Duodenal mucosa (tissue), 2 donors: ENCODE results near the gene LMAN1L.

Experiments used
- H3K27ac ChIP-seq: one replicate; pipeline ENCODE4 v1.7.0; 2013; ENCODE audit warnings: low read depth, low read length
- H3K27me3 ChIP-seq, 2 donors: one replicate each; pipeline ENCODE4 v1.7.0; 2013; ENCODE audit warnings: low read length in 2 of 2, control low read depth in 1 of 2; ENCODE audit not compliant: insufficient read depth in 2 of 2, control insufficient read depth in 1 of 2
- H3K36me3 ChIP-seq, 2 donors: one replicate each; pipeline ENCODE4 v1.7.0; 2013; ENCODE audit warnings: low read length in 2 of 2, control low read depth in 1 of 2; ENCODE audit not compliant: insufficient read depth in 2 of 2, control insufficient read depth in 1 of 2
- H3K4me1 ChIP-seq, 2 donors: one replicate each; pipeline ENCODE4 v1.7.0; 2013; ENCODE audit warnings: low read length in 2 of 2, control low read depth in 1 of 2; ENCODE audit not compliant: insufficient read depth in 2 of 2, control insufficient read depth in 1 of 2
- H3K4me3 ChIP-seq, 2 donors: one replicate each; pipeline ENCODE4 v1.7.0; 2013; ENCODE audit warnings: low read length in 2 of 2, low read depth in 1 of 2
- H3K9ac ChIP-seq, 2 donors: one replicate each; pipeline ENCODE4 v1.7.0; 2013; ENCODE audit warnings: low read length in 2 of 2, low read depth in 1 of 2
- H3K9me3 ChIP-seq, 2 donors: one replicate each; pipeline ENCODE4 v1.7.0; 2013; ENCODE audit warnings: low read length in 2 of 2, control low read depth in 1 of 2; ENCODE audit not compliant: control insufficient read depth in 1 of 2

Gene LMAN1L

GRCh38 chr15:74856537-74856936 lies 43.9 kb downstream of the LMAN1L start:
- no peaks in the 10 kb centered on the region for H3K27me3 ChIP-seq
- peaks cover 33 to 37% of the 10 kb centered on the region in 2 donors for H3K4me1 ChIP-seq
- no peak overlapping the region for H3K9ac ChIP-seq
- H3K9me3 ChIP-seq: no peaks in the 10 kb centered on the region
- no peak overlapping the region for H3K27ac ChIP-seq
- peaks cover 26 to 31% of the 10 kb centered on the region in 2 donors for H3K36me3 ChIP-seq
- no peak overlapping the region for H3K4me3 ChIP-seq

- no peaks in the 10 kb centered on the region for H3K27me3 ChIP-seq
- no peaks in the 10 kb centered on the region for H3K9me3 ChIP-seq
- peaks cover 32% of the 10 kb centered on the region in 2 donors for H3K4me1 ChIP-seq
- peaks cover 23 to 25% of the 10 kb centered on the region in 2 donors for H3K36me3 ChIP-seq
- H3K27ac ChIP-seq: no peak overlapping the region
- peak overlapping the region in 1 of 2 donors; percentile 20 for H3K9ac ChIP-seq
- no peak overlapping the region for H3K4me3 ChIP-seq
Observed at GRCh38 chr15:74857082-74857655, 44.5 kb downstream of the LMAN1L start.

- Histone ChIP-seq H3K9me3 (no peaks in the 10 kb centered on the region), H3K4me1 (peaks cover 32% of the 10 kb centered on the region in 2 donors), H3K9ac (no peak overlapping the region), H3K4me3 (no peak overlapping the region), H3K36me3 (peaks cover 17 to 18% of the 10 kb centered on the region in 2 donors), H3K27ac (no peak overlapping the region), H3K27me3 (no peaks in the 10 kb centered on the region)
Observed at GRCh38 chr15:74857671-74858368, 45.2 kb downstream of the LMAN1L start.

- Histone ChIP-seq H3K27me3 (no peaks in the 10 kb centered on the region), H3K36me3 (peaks cover 11 to 13% of the 10 kb centered on the region in 2 donors), H3K4me3 (no peak overlapping the region), H3K27ac (peak overlapping the region; percentile 10), H3K9ac (no peak overlapping the region), H3K9me3 (no peaks in the 10 kb centered on the region), H3K4me1 (peaks cover 29 to 34% of the 10 kb centered on the region in 2 donors)
Observed at GRCh38 chr15:74858369-74858740, 45.7 kb downstream of the LMAN1L start.

- no peak overlapping the region for H3K9ac ChIP-seq
- H3K36me3 ChIP-seq: peaks cover under 1 to 3% of the 10 kb centered on the region in 2 donors
- no peak overlapping the region for H3K4me3 ChIP-seq
- H3K9me3 ChIP-seq: no peaks in the 10 kb centered on the region
- peaks cover 41 to 57% of the 10 kb centered on the region in 2 donors for H3K4me1 ChIP-seq
- H3K27ac ChIP-seq: no peak overlapping the region
- no peaks in the 10 kb centered on the region for H3K27me3 ChIP-seq
Observed at GRCh38 chr15:74863239-74864056, 50.8 kb downstream of the LMAN1L start.

GRCh38 chr15:74864296-74864695 lies 51.7 kb downstream of the LMAN1L start:
- H3K27ac ChIP-seq: no peak overlapping the region
- H3K9me3 ChIP-seq: no peaks in the 10 kb centered on the region
- no peak overlapping the region for H3K9ac ChIP-seq
- no peaks in the 10 kb centered on the region for H3K27me3 ChIP-seq
- no peak overlapping the region for H3K4me3 ChIP-seq
- H3K36me3 ChIP-seq: peaks cover 0 to 3% of the 10 kb centered on the region in 2 donors
- peaks cover 42 to 59% of the 10 kb centered on the region in 2 donors for H3K4me1 ChIP-seq

- H3K4me3 ChIP-seq: no peak overlapping the region
- no peak overlapping the region for H3K27ac ChIP-seq
- no peak overlapping the region for H3K9ac ChIP-seq
- no peaks in the 10 kb centered on the region for H3K9me3 ChIP-seq
- H3K4me1 ChIP-seq: peaks cover 49 to 63% of the 10 kb centered on the region in 2 donors
- peaks cover 0 to 3% of the 10 kb centered on the region in 2 donors for H3K36me3 ChIP-seq
- no peaks in the 10 kb centered on the region for H3K27me3 ChIP-seq
Observed at GRCh38 chr15:74865316-74865715, 52.7 kb downstream of the LMAN1L start.

- Histone ChIP-seq H3K27ac (peak overlapping the region; percentile 13), H3K9me3 (no peaks in the 10 kb centered on the region), H3K4me3 (no peak overlapping the region), H3K36me3 (peaks cover 0 to 3% of the 10 kb centered on the region in 2 donors), H3K9ac (no peak overlapping the region), H3K27me3 (no peaks in the 10 kb centered on the region), H3K4me1 (peaks cover 57 to 71% of the 10 kb centered on the region in 2 donors)
Observed at GRCh38 chr15:74866090-74866489, 53.5 kb downstream of the LMAN1L start.

GRCh38 chr15:74867466-74868038 lies 54.9 kb downstream of the LMAN1L start:
- no peak overlapping the region for H3K9ac ChIP-seq
- peaks cover 0 to 3% of the 10 kb centered on the region in 2 donors for H3K36me3 ChIP-seq
- peaks cover 62 to 84% of the 10 kb centered on the region in 2 donors for H3K4me1 ChIP-seq
- peak overlapping the region; percentile 53 for H3K27ac ChIP-seq
- H3K27me3 ChIP-seq: no peaks in the 10 kb centered on the region
- H3K4me3 ChIP-seq: peak overlapping the region; percentile 38 to 43
- no peaks in the 10 kb centered on the region for H3K9me3 ChIP-seq
